Measurements from ENCODE around the gene USP3.

Gene USP3

DNA sequence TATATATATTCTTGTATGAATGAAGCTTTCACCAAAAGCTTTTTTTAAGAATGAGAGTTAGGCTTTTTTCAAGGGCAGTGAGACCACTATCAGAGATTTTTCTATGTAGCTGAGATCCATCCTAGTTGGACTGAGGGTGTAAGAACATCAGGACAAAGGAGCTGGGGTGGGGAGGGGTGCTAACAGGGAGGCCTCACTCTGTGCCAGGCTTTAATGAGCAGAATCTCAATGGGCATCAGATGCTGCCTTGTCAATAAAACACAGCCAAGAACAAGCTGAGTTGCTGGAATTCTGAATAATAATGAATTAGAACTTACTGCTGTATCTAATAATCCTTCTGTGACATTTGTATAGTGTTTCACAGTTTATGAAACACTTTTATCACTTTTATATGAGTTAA lies 41.4 kb upstream of the USP3 start:
- TF ChIP-seq, protein P1, sequence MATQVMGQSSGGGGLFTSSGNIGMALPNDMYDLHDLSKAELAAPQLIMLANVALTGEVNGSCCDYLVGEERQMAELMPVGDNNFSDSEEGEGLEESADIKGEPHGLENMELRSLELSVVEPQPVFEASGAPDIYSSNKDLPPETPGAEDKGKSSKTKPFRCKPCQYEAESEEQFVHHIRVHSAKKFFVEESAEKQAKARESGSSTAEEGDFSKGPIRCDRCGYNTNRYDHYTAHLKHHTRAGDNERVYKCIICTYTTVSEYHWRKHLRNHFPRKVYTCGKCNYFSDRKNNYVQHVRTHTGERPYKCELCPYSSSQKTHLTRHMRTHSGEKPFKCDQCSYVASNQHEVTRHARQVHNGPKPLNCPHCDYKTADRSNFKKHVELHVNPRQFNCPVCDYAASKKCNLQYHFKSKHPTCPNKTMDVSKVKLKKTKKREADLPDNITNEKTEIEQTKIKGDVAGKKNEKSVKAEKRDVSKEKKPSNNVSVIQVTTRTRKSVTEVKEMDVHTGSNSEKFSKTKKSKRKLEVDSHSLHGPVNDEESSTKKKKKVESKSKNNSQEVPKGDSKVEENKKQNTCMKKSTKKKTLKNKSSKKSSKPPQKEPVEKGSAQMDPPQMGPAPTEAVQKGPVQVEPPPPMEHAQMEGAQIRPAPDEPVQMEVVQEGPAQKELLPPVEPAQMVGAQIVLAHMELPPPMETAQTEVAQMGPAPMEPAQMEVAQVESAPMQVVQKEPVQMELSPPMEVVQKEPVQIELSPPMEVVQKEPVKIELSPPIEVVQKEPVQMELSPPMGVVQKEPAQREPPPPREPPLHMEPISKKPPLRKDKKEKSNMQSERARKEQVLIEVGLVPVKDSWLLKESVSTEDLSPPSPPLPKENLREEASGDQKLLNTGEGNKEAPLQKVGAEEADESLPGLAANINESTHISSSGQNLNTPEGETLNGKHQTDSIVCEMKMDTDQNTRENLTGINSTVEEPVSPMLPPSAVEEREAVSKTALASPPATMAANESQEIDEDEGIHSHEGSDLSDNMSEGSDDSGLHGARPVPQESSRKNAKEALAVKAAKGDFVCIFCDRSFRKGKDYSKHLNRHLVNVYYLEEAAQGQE (IDR thresholded peaks at IDR 0.05; ENCODE audit: insufficient read depth in 1 of 2, low read depth in 2 of 2, low read length in 2 of 2): no peak
- TF ChIP-seq FOXP2 (optimal IDR thresholded peaks at IDR 0.05; ENCODE audit: borderline replicate concordance, extremely low read depth, extremely low read length, insufficient read depth) (no peak), POLR2AphosphoS5 (IDR thresholded peaks at IDR 0.05; ENCODE audit: low read depth, low read length) (no peak), SIN3A (IDR thresholded peaks at IDR 0.05; ENCODE audit: borderline replicate concordance, insufficient read depth, low read length) (no peak), TAF1 (IDR thresholded peaks at IDR 0.05; ENCODE audit: borderline replicate concordance, insufficient read depth, low read length) (no peak)

DNA sequence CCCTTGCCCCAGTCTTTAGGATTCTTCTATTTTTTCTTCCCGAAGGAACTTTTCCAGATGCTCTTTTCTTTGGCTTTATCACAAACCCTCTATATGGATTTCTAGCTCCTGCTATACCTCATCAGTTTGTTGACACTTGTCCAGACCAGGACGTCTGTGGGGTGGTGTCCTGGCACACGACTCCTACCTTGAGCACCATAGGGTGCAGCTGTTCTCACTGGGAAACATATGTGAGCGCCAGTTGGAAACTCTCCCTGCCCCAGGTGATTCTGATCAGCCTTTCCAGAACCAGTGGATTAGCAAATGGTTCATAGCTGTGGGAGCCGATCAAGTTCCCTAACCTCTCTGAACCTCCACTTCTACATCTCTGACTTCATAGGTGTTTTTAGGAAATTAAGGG lies 40.6 kb upstream of the USP3 start:
- TF ChIP-seq, protein P1 (IDR thresholded peaks at IDR 0.05; ENCODE audit: insufficient read depth in 1 of 2, low read depth in 2 of 2, low read length in 2 of 2): no peak
- TF ChIP-seq TAF1 (IDR thresholded peaks at IDR 0.05; ENCODE audit: borderline replicate concordance, insufficient read depth, low read length) (no peak), POLR2AphosphoS5 (IDR thresholded peaks at IDR 0.05; ENCODE audit: low read depth, low read length) (no peak), SIN3A (IDR thresholded peaks at IDR 0.05; ENCODE audit: borderline replicate concordance, insufficient read depth, low read length) (no peak), FOXP2 (optimal IDR thresholded peaks at IDR 0.05; ENCODE audit: borderline replicate concordance, extremely low read depth, extremely low read length, insufficient read depth) (no peak)

DNA sequence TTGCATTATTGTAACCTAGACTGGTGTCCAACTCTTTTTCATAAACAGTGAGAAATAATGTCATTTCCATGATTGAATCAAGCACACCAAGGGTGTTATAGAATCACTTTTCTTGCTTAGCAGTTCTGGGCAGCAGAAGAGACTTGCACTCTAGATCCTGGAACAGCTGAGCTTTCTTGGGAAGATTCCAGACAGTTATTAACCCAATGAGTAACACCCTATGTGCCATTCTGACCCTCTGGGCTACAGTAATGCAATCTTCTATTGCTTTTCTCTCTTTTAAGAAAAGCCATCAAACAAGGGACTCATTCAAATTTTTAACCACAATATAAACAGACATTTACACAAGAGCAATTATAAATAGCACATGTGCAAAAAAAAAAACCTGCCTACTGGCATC lies 39.3 kb upstream of the USP3 start:
- TF ChIP-seq SIN3A (IDR thresholded peaks at IDR 0.05; ENCODE audit: borderline replicate concordance, insufficient read depth, low read length): no peak
- TF ChIP-seq, protein P1 (IDR thresholded peaks at IDR 0.05; ENCODE audit: insufficient read depth in 1 of 2, low read depth in 2 of 2, low read length in 2 of 2): no peak
- TF ChIP-seq TAF1 (IDR thresholded peaks at IDR 0.05; ENCODE audit: borderline replicate concordance, insufficient read depth, low read length): no peak
- TF ChIP-seq FOXP2 (optimal IDR thresholded peaks at IDR 0.05; ENCODE audit: borderline replicate concordance, extremely low read depth, extremely low read length, insufficient read depth): no peak
- no peak for TF ChIP-seq POLR2AphosphoS5 (IDR thresholded peaks at IDR 0.05; ENCODE audit: low read depth, low read length)

DNA sequence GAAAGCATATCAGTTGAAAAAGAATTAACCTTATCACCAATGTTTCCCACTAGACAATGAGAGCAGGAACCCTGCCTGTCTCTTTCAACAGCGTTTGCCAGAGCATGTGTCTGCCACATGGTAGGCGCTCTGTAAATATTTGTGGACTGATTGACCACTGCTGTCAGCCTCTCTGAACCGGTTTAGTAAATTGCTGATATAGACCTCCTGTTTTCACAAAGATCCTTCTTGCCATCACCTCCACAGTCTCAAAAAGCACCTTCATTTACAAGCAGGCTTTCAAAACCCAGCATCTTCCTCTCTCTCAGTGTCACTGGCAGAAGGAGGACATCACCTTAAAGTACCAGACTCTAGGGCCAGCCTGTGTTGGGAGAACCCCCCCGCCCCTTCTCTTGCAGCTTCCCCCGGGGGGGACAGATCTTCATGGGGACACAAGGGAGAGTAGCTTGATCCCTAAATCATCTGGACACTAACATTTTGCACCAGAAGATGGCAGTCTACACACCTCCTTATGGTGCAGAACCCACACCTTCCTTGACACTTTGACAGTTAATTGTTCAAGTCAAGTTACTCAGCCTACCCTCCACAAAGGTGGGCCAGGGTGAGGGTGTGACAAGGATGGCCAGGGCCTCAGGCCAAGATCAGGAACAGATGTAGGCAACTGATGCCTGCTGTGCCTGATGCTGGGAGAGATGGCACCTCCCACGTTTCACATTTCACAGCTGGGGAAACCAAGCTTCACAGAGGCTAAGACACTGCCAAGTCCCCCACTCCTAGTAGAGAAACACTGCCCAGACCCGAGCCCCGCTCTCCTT lies 37.8 kb upstream of the USP3 start:
- TF ChIP-seq, protein P1 (IDR thresholded peaks at IDR 0.05; ENCODE audit: insufficient read depth in 1 of 2, low read depth in 2 of 2, low read length in 2 of 2): no peak
- peak; percentile 49; the same call in 1 of the 2 replicates for TF ChIP-seq SIN3A (IDR thresholded peaks at IDR 0.05; ENCODE audit: borderline replicate concordance, insufficient read depth, low read length)

Measured in PFSK-1 (cell line).